PC-3 (cell line): ENCODE measurements around the gene RAX2. TPM values are rescaled to one million over a fixed set of nuclear protein-coding genes. Genes with fewer than 3 reads are reported as not detected.
A peak's percentile ranks its signal among the peaks of the same experiment; 100 is the strongest.

Experiments used
- ATAC-seq: fragments of 200-7000 bp; cut with Tn5 transposase; 2 replicates; pipeline ENCODE4 v1.9.1; 2020; ENCODE audit warnings: mild to moderate bottlenecking, moderate library complexity
- BruUV-seq: library from RNA; stranded (reverse); fragments of 400-500 nt; replicated peaks from 2 replicates; lab custom pipeline; 2021; lab: Mats Ljungman, UMichigan
- CTCF ChIA-PET: fragments of 300-600 bp; sonication (Branson Sonifier 250); formaldehyde crosslinking; loops from one replicate; lab custom pipeline; 2022; ENCODE audit warnings: antibody characterized with exemption; lab: Charles Lee
- POLR2A ChIA-PET: fragments of 300-600 bp; sonication (Branson Sonifier 250); formaldehyde crosslinking; loops from one replicate; lab custom pipeline; 2022; ENCODE audit warnings: antibody characterized with exemption; ENCODE audit not compliant: unreplicated experiment; lab: Charles Lee
- DNase-seq: peaks from one replicate; pipeline ENCODE4 v3.0.0-alpha.2; 2015
- H2AFZ ChIP-seq: fragments of 300-600 bp; sonication (generic); 2 replicates; pipeline ENCODE4 v1.6.0; 2016; ENCODE audit warnings: antibody characterized with exemption, low read length
- H3F3A ChIP-seq: fragments of 300-600 bp; sonication (generic); one replicate; pipeline ENCODE4 v1.6.0; 2017; ENCODE audit warnings: antibody characterized with exemption, low read length, control low read depth, mild to moderate bottlenecking; ENCODE audit not compliant: unreplicated experiment
- H3K27ac ChIP-seq: fragments of 300-600 bp; sonication (generic); 2 replicates; pipeline ENCODE4 v1.5.1; 2016; ENCODE audit warnings: mild to moderate bottlenecking, low read length
- H3K27me3 ChIP-seq: fragments of 300-600 bp; sonication (generic); 2 replicates; pipeline ENCODE4 v1.6.1; 2016; ENCODE audit warnings: low read length, mixed read lengths
- H3K36me3 ChIP-seq: fragments of 300-600 bp; sonication (generic); 2 replicates; pipeline ENCODE4 v1.6.1; 2016; ENCODE audit warnings: low read depth, mixed run types, low read length, mixed read lengths
- H3K4me1 ChIP-seq: fragments of 300-600 bp; sonication (generic); 2 replicates; pipeline ENCODE4 v1.5.1; 2016; ENCODE audit warnings: low read length; ENCODE audit not compliant: insufficient read depth
- H3K4me2 ChIP-seq: fragments of 300-600 bp; sonication (generic); 2 replicates; pipeline ENCODE4 v1.6.0; 2016; ENCODE audit warnings: low read length
- H3K4me3 ChIP-seq: fragments of 300-600 bp; sonication (generic); 2 replicates; pipeline ENCODE4 v1.5.1; 2016; ENCODE audit warnings: mild to moderate bottlenecking, low read length, mixed read lengths
- H3K79me2 ChIP-seq: fragments of 300-600 bp; sonication (generic); 2 replicates; pipeline ENCODE4 v1.6.1; 2017; ENCODE audit warnings: low read length, mixed read lengths
- H3K9ac ChIP-seq: fragments of 300-600 bp; sonication (generic); 2 replicates; pipeline ENCODE4 v1.6.0; 2016; ENCODE audit warnings: mild to moderate bottlenecking, low read length
- H3K9me2 ChIP-seq: fragments of 300-600 bp; sonication (generic); replicated peaks from 2 replicates; pipeline ENCODE4 v1.6.1; 2016; ENCODE audit warnings: mixed run types, low read length, mixed read lengths
- H3K9me3 ChIP-seq: fragments of 300-600 bp; sonication (generic); 2 replicates; pipeline ENCODE4 v1.6.1; 2016; ENCODE audit warnings: low read length, mixed read lengths
- H4K20me1 ChIP-seq: fragments of 300-600 bp; sonication (generic); 2 replicates; pipeline ENCODE4 v1.6.1; 2016; ENCODE audit warnings: low read length, mixed read lengths
- EZH2 ChIP-seq: fragments of 300-600 bp; sonication (generic); IDR thresholded peaks from one replicate; pipeline ENCODE4 v1.6.1; 2017; ENCODE audit warnings: antibody characterized with exemption, mild to moderate bottlenecking, low read length; ENCODE audit not compliant: unreplicated experiment
- EZH2phosphoT487 ChIP-seq: fragments of 300-600 bp; sonication (generic); IDR thresholded peaks from 2 replicates; pipeline ENCODE4 v1.6.1; 2018; ENCODE audit warnings: mild to moderate bottlenecking, antibody characterized with exemption, low read length, borderline replicate concordance
- intact Hi-C: fragments of 100-400 bp; cut with micrococcal nuclease; formaldehyde crosslinking; loops from 2 replicates; pipeline ENCODE4 v1.9.0; 2023
- total RNA-seq: library from RNA; depleted of rRNA; stranded (reverse); fragments of >200 nt; gene quantifications from 2 replicates; pipeline ENCODE4 v1.2.3, GENCODE V29; 2014
- TF ChIP-seq, protein P1 (sequence below): fragments of 300-600 bp; sonication (generic); conservative IDR thresholded peaks from 2 replicates; pipeline ENCODE4 v1.5.1; 2017; ENCODE audit warnings: antibody characterized with exemption, low read depth, mild to moderate bottlenecking, low read length

The RAX2 gene
- total RNA-seq, 1 experiment from 2014 or later = not detected

GRCh38 chr19:3784607-3785450 is 12.8 kb upstream of the RAX2 start:
- Histone ChIP-seq H3F3A (no peaks in the 10 kb centered on the region), H3K4me3 (no peak overlapping the region; the same call in 1 of the 2 replicates), H3K9me3 (0 out of 2 replicates have a peak, but pooled peaks cover 13% of the 10 kb centered on the region), H3K27ac (no peak overlapping the region), H3K4me1 (no peaks in the 10 kb centered on the region), H4K20me1 (no peaks in the 10 kb centered on the region), H3K9me2 (no peaks in the 10 kb centered on the region), H3K9ac (no peak overlapping the region), H3K79me2 (no peaks in the 10 kb centered on the region), H3K27me3 (no peaks in the 10 kb centered on the region), H2AFZ (0 out of 2 replicates have a peak overlapping the region, but pooled peaks have one; percentile 22), H3K4me2 (peak overlapping the region; percentile 62), H3K36me3 (no peaks in the 10 kb centered on the region)
- TF ChIP-seq EZH2phosphoT487 (no peak), EZH2 (no peak)
- TF ChIP-seq, protein P1, sequence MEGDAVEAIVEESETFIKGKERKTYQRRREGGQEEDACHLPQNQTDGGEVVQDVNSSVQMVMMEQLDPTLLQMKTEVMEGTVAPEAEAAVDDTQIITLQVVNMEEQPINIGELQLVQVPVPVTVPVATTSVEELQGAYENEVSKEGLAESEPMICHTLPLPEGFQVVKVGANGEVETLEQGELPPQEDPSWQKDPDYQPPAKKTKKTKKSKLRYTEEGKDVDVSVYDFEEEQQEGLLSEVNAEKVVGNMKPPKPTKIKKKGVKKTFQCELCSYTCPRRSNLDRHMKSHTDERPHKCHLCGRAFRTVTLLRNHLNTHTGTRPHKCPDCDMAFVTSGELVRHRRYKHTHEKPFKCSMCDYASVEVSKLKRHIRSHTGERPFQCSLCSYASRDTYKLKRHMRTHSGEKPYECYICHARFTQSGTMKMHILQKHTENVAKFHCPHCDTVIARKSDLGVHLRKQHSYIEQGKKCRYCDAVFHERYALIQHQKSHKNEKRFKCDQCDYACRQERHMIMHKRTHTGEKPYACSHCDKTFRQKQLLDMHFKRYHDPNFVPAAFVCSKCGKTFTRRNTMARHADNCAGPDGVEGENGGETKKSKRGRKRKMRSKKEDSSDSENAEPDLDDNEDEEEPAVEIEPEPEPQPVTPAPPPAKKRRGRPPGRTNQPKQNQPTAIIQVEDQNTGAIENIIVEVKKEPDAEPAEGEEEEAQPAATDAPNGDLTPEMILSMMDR = no peak
- CTCF ChIA-PET = no interaction called here
- POLR2A ChIA-PET = no interaction called here
- no TSS peak for BruUV-seq
- intact Hi-C loops = no loop called here
- ATAC-seq (peak; percentile 42; the same call in 1 of the 2 replicates), DNase-seq (peak; percentile 29)

GRCh38 chr19:3783660-3784584 is 11.9 kb upstream of the RAX2 start:
- Histone ChIP-seq H3K9ac (no peak overlapping the region), H3K27ac (no peak overlapping the region), H2AFZ (no peak overlapping the region), H3K4me1 (no peaks in the 10 kb centered on the region), H4K20me1 (no peaks in the 10 kb centered on the region), H3F3A (no peaks in the 10 kb centered on the region), H3K79me2 (no peaks in the 10 kb centered on the region), H3K9me2 (no peaks in the 10 kb centered on the region), H3K4me3 (no peak overlapping the region), H3K9me3 (0 out of 2 replicates have a peak, but pooled peaks cover 13% of the 10 kb centered on the region), H3K4me2 (peak overlapping the region; percentile 62; the same call in 1 of the 2 replicates), H3K27me3 (no peaks in the 10 kb centered on the region), H3K36me3 (no peaks in the 10 kb centered on the region)
- ATAC-seq (no peak; the same call in 1 of the 2 replicates), DNase-seq (peak; percentile 8)
- intact Hi-C loops = no loop called here
- TF ChIP-seq, protein P1 = peak; percentile 47
- no peak for TF ChIP-seq EZH2phosphoT487
- ChIA-PET POLR2A (no interaction called here), CTCF (no interaction called here)
- no TSS peak for BruUV-seq
